IMR-90 (cell line): ENCODE results near the gene PRPF6. TPM values are rescaled to one million over a fixed set of nuclear protein-coding genes. Genes with fewer than 3 reads are reported as not detected.
A peak's percentile ranks its signal among the peaks of the same experiment; 100 is the strongest.

ENCODE experiments used
- ATAC-seq: fragments of 200-7000 bp; cut with Tn5 transposase; 2 replicates; pipeline ENCODE4 v1.9.1; 2020; ENCODE audit warnings: low read depth, mild to moderate bottlenecking, moderate library complexity
- BruUV-seq: library from RNA; stranded (reverse); fragments of 400-500 nt; replicated peaks from 2 replicates; lab custom pipeline; 2021; lab: Mats Ljungman, UMichigan
- CTCF ChIA-PET: fragments of 300-600 bp; formaldehyde crosslinking; extraction: SDS; loops from one replicate; lab custom pipeline; 2021; ENCODE audit warnings: antibody characterized with exemption; lab: Yijun Ruan, JAX
- POLR2A ChIA-PET: fragments of 300-600 bp; sonication (Branson Sonifier 250); formaldehyde crosslinking; loops from one replicate; lab custom pipeline; 2022; ENCODE audit warnings: antibody characterized with exemption; ENCODE audit not compliant: unreplicated experiment; lab: Charles Lee
- DNase-seq: peaks from one replicate; pipeline ENCODE4 v3.0.0; 2013
- H2AFZ ChIP-seq: replicated peaks from 2 replicates; pipeline ENCODE3; 2013; ENCODE audit warnings: low read length, mild to moderate bottlenecking; ENCODE audit not compliant: poor library complexity
- H2AK5ac ChIP-seq: 2 replicates; pipeline ENCODE4 v1.6.1; 2013; ENCODE audit warnings: low read depth, low read length, inconsistent platforms
- H2AK9ac ChIP-seq: replicated peaks from 2 replicates; pipeline ENCODE3; 2013; ENCODE audit warnings: mild to moderate bottlenecking, low read depth, low read length, moderate library complexity; ENCODE audit not compliant: poor library complexity
- H2BK120ac ChIP-seq: 2 replicates; pipeline ENCODE4 v1.6.1; 2013; ENCODE audit warnings: low read depth, low read length, inconsistent platforms
- H2BK15ac ChIP-seq: 3 replicates; pipeline ENCODE4 v1.6.1; 2013; ENCODE audit warnings: low read depth, low read length, inconsistent platforms
- H2BK20ac ChIP-seq: 2 replicates; pipeline ENCODE4 v1.6.1; 2013; ENCODE audit warnings: low read depth, mild to moderate bottlenecking, inconsistent platforms, low read length, moderate library complexity
- H2BK5ac ChIP-seq: 2 replicates; pipeline ENCODE4 v1.6.1; 2013; ENCODE audit warnings: mild to moderate bottlenecking, low read depth, low read length, inconsistent platforms; ENCODE audit not compliant: poor library complexity, severe bottlenecking
- H3K14ac ChIP-seq: replicated peaks from 2 replicates; pipeline ENCODE4 v1.6.1; 2013; ENCODE audit warnings: low read depth, low read length, inconsistent platforms
- H3K18ac ChIP-seq: 2 replicates; pipeline ENCODE4 v1.6.1; 2013; ENCODE audit warnings: low read depth, low read length, control low read depth
- H3K23ac ChIP-seq: 2 replicates; pipeline ENCODE4 v1.6.1; 2013; ENCODE audit warnings: low read depth, low read length, inconsistent platforms
- H3K27ac ChIP-seq: 2 replicates; pipeline ENCODE4 v1.5.1; 2013; ENCODE audit warnings: mild to moderate bottlenecking, control low read depth, low read length; ENCODE audit not compliant: insufficient read depth
- H3K27me3 ChIP-seq: 2 replicates; pipeline ENCODE4 v1.6.1; 2013; ENCODE audit warnings: low read length; ENCODE audit not compliant: control insufficient read depth, insufficient read depth
- H3K36me3 ChIP-seq: 2 replicates; pipeline ENCODE4 v1.6.1; 2013; ENCODE audit warnings: low read length, mixed read lengths; ENCODE audit not compliant: control insufficient read depth, insufficient read depth
- H3K4ac ChIP-seq: 2 replicates; pipeline ENCODE4 v1.6.1; 2013; ENCODE audit warnings: low read depth, low read length, inconsistent platforms
- H3K4me1 ChIP-seq: 2 replicates; pipeline ENCODE4 v1.6.1; 2013; ENCODE audit warnings: low read length, mixed read lengths; ENCODE audit not compliant: control insufficient read depth, insufficient read depth
- H3K4me2 ChIP-seq: 2 replicates; pipeline ENCODE4 v1.6.1; 2013; ENCODE audit warnings: low read depth, mild to moderate bottlenecking, control low read depth, low read length, moderate library complexity
- H3K4me3 ChIP-seq: 2 replicates; pipeline ENCODE4 v1.5.1; 2013; ENCODE audit warnings: low read depth, mild to moderate bottlenecking, control low read depth, low read length, moderate library complexity; ENCODE audit not compliant: insufficient read depth
- H3K56ac ChIP-seq: 2 replicates; pipeline ENCODE4 v1.6.1; 2013; ENCODE audit warnings: low read length, inconsistent platforms; ENCODE audit not compliant: insufficient read depth; ENCODE audit errors: extremely low read depth
- H3K79me1 ChIP-seq, 2 experiments: 2 replicates each; pipeline ENCODE4 v1.6.1; 2013; ENCODE audit warnings: low read length in 2 of 2, inconsistent platforms in 1 of 2, low read depth in 1 of 2
- H3K9ac ChIP-seq: 2 replicates; pipeline ENCODE4 v1.6.1; 2013; ENCODE audit warnings: low read depth, low read length, control low read depth
- H3K9me1 ChIP-seq: 2 replicates; pipeline ENCODE4 v1.6.1; 2013; ENCODE audit warnings: low read length, inconsistent platforms; ENCODE audit not compliant: insufficient read depth
- H3K9me3 ChIP-seq: 2 replicates; pipeline ENCODE4 v1.6.1; 2013; ENCODE audit warnings: low read length; ENCODE audit not compliant: control insufficient read depth, insufficient read depth
- H4K20me1 ChIP-seq: 2 replicates; pipeline ENCODE4 v1.6.1; 2013; ENCODE audit warnings: low read length, inconsistent platforms; ENCODE audit not compliant: insufficient read depth
- H4K5ac ChIP-seq: 2 replicates; pipeline ENCODE4 v1.6.1; 2013; ENCODE audit warnings: mild to moderate bottlenecking, low read depth, low read length, control low read depth
- H4K8ac ChIP-seq, 2 experiments: 2 replicates each; pipeline ENCODE4 v1.6.1; 2013; ENCODE audit warnings: low read depth in 2 of 2, low read length in 2 of 2, control low read depth in 1 of 2, inconsistent platforms in 1 of 2
- H4K91ac ChIP-seq: 2 replicates; pipeline ENCODE4 v1.6.1; 2013; ENCODE audit warnings: low read depth, low read length, inconsistent platforms; ENCODE audit not compliant: insufficient read depth
- BHLHE40 ChIP-seq: fragments of 150-350 bp; IDR thresholded peaks from 2 replicates; pipeline ENCODE4 v1.6.1; 2016; ENCODE audit warnings: mild to moderate bottlenecking, low read depth, low read length
- CHD1 ChIP-seq: IDR thresholded peaks from 2 replicates; pipeline ENCODE4 v1.6.1; 2012; ENCODE audit warnings: low read depth, low read length, improper control_type of control experiment
- CTCF ChIP-seq: conservative IDR thresholded peaks from 2 replicates; pipeline ENCODE4 v1.5.1; 2012; ENCODE audit warnings: mild to moderate bottlenecking, low read depth, low read length, improper control_type of control experiment
- ELK1 ChIP-seq: fragments of 150-350 bp; IDR thresholded peaks from 2 replicates; pipeline ENCODE4 v1.6.1; 2016; ENCODE audit warnings: low read depth, mild to moderate bottlenecking, low read length, moderate library complexity, borderline replicate concordance
- FOS ChIP-seq: fragments of 150-350 bp; IDR thresholded peaks from 2 replicates; pipeline ENCODE4 v1.6.1; 2016; ENCODE audit warnings: low read depth, low read length
- MAFK ChIP-seq: IDR thresholded peaks from 2 replicates; pipeline ENCODE4 v1.6.1; 2012; ENCODE audit warnings: low read depth, low read length, improper control_type of control experiment
- MAZ ChIP-seq: IDR thresholded peaks from 2 replicates; pipeline ENCODE4 v1.6.1; 2012; ENCODE audit warnings: low read depth, mild to moderate bottlenecking, low read length, improper control_type of control experiment, moderate library complexity, borderline replicate concordance
- MXI1 ChIP-seq: IDR thresholded peaks from 2 replicates; pipeline ENCODE4 v1.6.1; 2012; ENCODE audit warnings: low read depth, mild to moderate bottlenecking, low read length, moderate library complexity, borderline replicate concordance
- NFE2L2 ChIP-seq: fragments of 150-350 bp; IDR thresholded peaks from 2 replicates; pipeline ENCODE4 v1.6.1; 2016; ENCODE audit warnings: low read depth, mild to moderate bottlenecking, low read length
- POLR2A ChIP-seq: IDR thresholded peaks from 2 replicates; pipeline ENCODE4 v1.6.1; 2012; ENCODE audit warnings: mild to moderate bottlenecking, low read depth, low read length
- RAD21 ChIP-seq: IDR thresholded peaks from 2 replicates; pipeline ENCODE4 v1.6.1; 2012; ENCODE audit warnings: low read length, improper control_type of control experiment
- RCOR1 ChIP-seq: IDR thresholded peaks from 2 replicates; pipeline ENCODE4 v1.6.1; 2012; ENCODE audit warnings: mild to moderate bottlenecking, low read length, improper control_type of control experiment; ENCODE audit not compliant: insufficient replicate concordance
- RFX5 ChIP-seq: IDR thresholded peaks from 2 replicates; pipeline ENCODE4 v1.8.0; 2012; ENCODE audit warnings: low read depth, mild to moderate bottlenecking, low read length, moderate library complexity
- SMC3 ChIP-seq: fragments of 150-350 bp; IDR thresholded peaks from 2 replicates; pipeline ENCODE4 v1.6.1; 2016; ENCODE audit warnings: low read depth, mild to moderate bottlenecking, antibody characterized with exemption, low read length, moderate library complexity
- USF2 ChIP-seq: fragments of 150-350 bp; IDR thresholded peaks from 2 replicates; pipeline ENCODE4 v1.6.1; 2017; ENCODE audit warnings: mild to moderate bottlenecking, antibody characterized with exemption, low read length, low read depth
- WGBS, 2 experiments: methylation state at CpG; one replicate each; pipeline versions ENCODE4 v1.1.5 to v1.1.7; 2013; ENCODE audit warnings: missing lambda C conversion rate in 2 of 2; ENCODE audit not compliant: insufficient read length in 1 of 2; ENCODE audit errors: extremely low coverage in 2 of 2; 5-methylcytosine and 5-hydroxymethylcytosine counted together
- dilution Hi-C: fragments of 300-500 bp; cut with HindIII; formaldehyde crosslinking; loops from one replicate; pipeline ENCODE4 v1.14.3; 2018; ENCODE audit warnings: low sequenced_read_pairs; ENCODE audit not compliant: unreplicated experiment
- in situ Hi-C: fragments of 300-500 bp; cut with MboI; formaldehyde crosslinking; loops from 3 replicates; pipeline ENCODE4 v1.14.3; 2019; ENCODE audit warnings: low sequenced_read_pairs, inconsistent platforms, mixed read lengths
- intact Hi-C: fragments of 100-400 bp; cut with micrococcal nuclease; formaldehyde crosslinking; loops from 2 replicates; pipeline ENCODE4 v1.10.0; 2022
- polyA plus RNA-seq, 3 experiments: library from polyadenylated mRNA; depleted of rRNA; stranded (reverse); fragments of >200 nt; gene quantifications; 2 replicates each; pipeline ENCODE4 v1.2.3, GENCODE V29; 2012; ENCODE audit warnings: low replicate concordance in 1 of 3
- total RNA-seq: library from RNA; depleted of rRNA; stranded (reverse); fragments of >200 nt; gene quantifications from 2 replicates; pipeline ENCODE4 v1.2.3, GENCODE V29; 2012

PRPF6 gene
- total and polyA plus RNA-seq, 2 of the 4 experiments (the other 2 are of a cell fraction): 43.5 to 71.3 TPM

DNA sequence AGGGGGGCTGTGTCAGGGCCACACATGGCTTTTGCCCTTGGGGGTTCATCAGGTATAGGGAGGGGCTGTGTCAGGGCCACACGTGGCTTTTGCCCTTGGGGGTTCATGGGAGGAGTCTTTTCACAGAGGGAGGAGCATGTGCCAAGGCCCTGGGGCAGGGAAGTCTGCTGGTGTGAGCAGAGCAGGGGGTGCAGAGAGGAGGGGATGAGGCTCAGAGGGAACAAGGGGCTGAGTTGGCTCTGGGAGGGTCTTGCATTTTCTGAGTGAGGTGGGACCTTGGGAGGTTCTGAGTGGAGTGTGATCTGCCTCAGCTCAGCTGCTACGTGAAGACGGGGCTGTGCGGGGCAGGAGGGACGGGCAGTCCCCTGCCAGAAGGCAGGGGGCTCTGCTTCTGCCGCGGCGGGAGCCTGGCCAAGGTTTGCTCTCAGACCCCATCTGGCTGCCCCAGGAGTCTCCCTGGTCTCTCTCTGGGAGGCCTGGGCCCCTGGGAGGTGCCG lies 74.5 kb downstream of the PRPF6 start:
- H3K4me3 ChIP-seq: no peak overlapping the region
- CTCF ChIA-PET: interaction anchor here (0.7 kb wide), 1 partner anchor 98 kb away, joined by 3 read pairs; no protein-coding TSS in a partner anchor
- no peak overlapping the region for H2AFZ ChIP-seq
- H3K36me3 ChIP-seq: no peaks in the 10 kb centered on the region
- WGBS, 2 experiments: 80% methylated on average over 1 of the region's 9 CpGs; no CpG with 5 or more reads in 1 of the 2 experiments
- H3K23ac ChIP-seq: no peak overlapping the region
- no peaks in the 10 kb centered on the region for H3K9me1 ChIP-seq
- H3K4me2 ChIP-seq: no peak overlapping the region
- peak overlapping the region; percentile 16; the same call in 1 of the 2 replicates for H2AK5ac ChIP-seq
- H3K9ac ChIP-seq: no peak overlapping the region
- H3K79me1 ChIP-seq: no peaks in the 10 kb centered on the region
- H3K56ac ChIP-seq: no peak overlapping the region
- POLR2A ChIA-PET: no interaction called here
- dilution Hi-C loops (no loop called here), intact Hi-C loops (loop anchor here (5.0 kb wide), 1 partner anchor 518 kb away; the partner anchor contains the start of gene PTK6), in situ Hi-C loops (no loop called here)
- no peaks in the 10 kb centered on the region for H3K9me3 ChIP-seq
- no peak for ATAC-seq
- peaks cover 5% of the 10 kb centered on the region for H3K4me1 ChIP-seq
- no peak overlapping the region for H4K8ac ChIP-seq
- no peak overlapping the region for H2BK20ac ChIP-seq
- BruUV-seq: no TSS peak
- H2BK15ac ChIP-seq: no peak overlapping the region
- H3K4ac ChIP-seq: no peak overlapping the region
- no peak overlapping the region for H3K27ac ChIP-seq
- H3K14ac ChIP-seq: no peak overlapping the region
- H3K18ac ChIP-seq: no peak overlapping the region
- H4K91ac ChIP-seq: no peak overlapping the region
- peaks cover 20% of the 10 kb centered on the region; the same call in 1 of the 2 replicates for H3K27me3 ChIP-seq
- no peak overlapping the region for H2AK9ac ChIP-seq
- no peaks in the 10 kb centered on the region for H4K20me1 ChIP-seq
- no peak overlapping the region for H2BK5ac ChIP-seq
- DNase-seq: no peak
- no peak overlapping the region for H4K5ac ChIP-seq
- TF ChIP-seq CTCF (no peak), RCOR1 (no peak), CHD1 (no peak), POLR2A (no peak), MXI1 (no peak), NFE2L2 (no peak), USF2 (no peak), MAFK (no peak), ELK1 (no peak), RFX5 (no peak), MAZ (no peak), BHLHE40 (no peak), FOS (no peak), RAD21 (no peak), SMC3 (no peak)
- no peak overlapping the region for H2BK120ac ChIP-seq
